Motor neuron (in vitro differentiated cells): ENCODE measurements around the gene TRIM74. TPM values are rescaled to one million over a fixed set of nuclear protein-coding genes. Genes with fewer than 3 reads are reported as not detected.
"Not testable (repeated sequence)": the region's sequence is repeated elsewhere in the genome, so short reads cannot be mapped to it uniquely, and the experiment has no call there.

Source experiments
- ATAC-seq, 8 experiments: fragments of 200-7000 bp; cut with Tn5 transposase; replicated peaks in 6 of 8; 2 replicates each; pipeline ENCODE4 v1.8.0; 2021; ENCODE audit warnings: mild to moderate bottlenecking in 8 of 8, moderate library complexity in 8 of 8
- H3K27ac ChIP-seq, 2 donors: fragments of 250-450 bp; sonication (Bioruptor Pico); 2 replicates each; pipeline ENCODE4 v1.9.0; 2021; ENCODE audit warnings: antibody characterized with exemption in 2 of 2, mild to moderate bottlenecking in 2 of 2, moderate library complexity in 1 of 2
- H3K4me1 ChIP-seq, 2 donors: fragments of 250-450 bp; sonication (Bioruptor Pico); replicated peaks in 1 of 2; 2 replicates each; pipeline ENCODE4 v1.6.1; 2021; ENCODE audit warnings: antibody characterized with exemption in 2 of 2, mild to moderate bottlenecking in 2 of 2, moderate library complexity in 1 of 2
- H3K4me3 ChIP-seq, 5 donors: fragments of 250-450 bp; sonication (Bioruptor Pico); 2 replicates each; pipeline ENCODE4 v1.9.0; 2021; ENCODE audit warnings: antibody characterized with exemption in 5 of 5, mild to moderate bottlenecking in 5 of 5, moderate library complexity in 4 of 5
- WGBS, 10 experiments: fragments of 450-650 bp; shearing (Covaris generic); methylation state at CpG; one replicate each; pipeline ENCODE4 v1.0.0; 2022; 5-methylcytosine and 5-hydroxymethylcytosine counted together
- in situ Hi-C, 9 experiments: fragments of 400-800 bp; cut with MboI; loops; one replicate each; pipeline ENCODE4 v1.15.0; 2021; ENCODE audit warnings: low sequenced_read_pairs in 9 of 9, low pct_unique_long_range_greater_than_20kb in 2 of 9; ENCODE audit not compliant: unreplicated experiment in 9 of 9
- total RNA-seq, 8 experiments: library from RNA; unstranded; fragments of 300-600 nt; gene quantifications; 2 replicates each; pipeline versions ENCODE4 v1.2.3 to v1.2.4, GENCODE V29; 2022

TRIM74 gene
- total RNA-seq, result 1 to 10 TPM in 2 of 8 experiments, under 1 TPM in 4, not detected in 2; 0.59 to 1.7 (median 0.89) TPM

GRCh38 chr7:72968980-72969516, at the start of gene TRIM74:
TSS of gene TRIM74 (minus strand) at chr7:72969466. CDS start at chr7:72966157, 3,309 bp downstream.
- H3K4me3 ChIP-seq, in situ Hi-C loops, H3K27ac ChIP-seq, H3K4me1 ChIP-seq: not testable (repeated sequence)
- no CpG with 5 or more reads among the region's 36 CpGs for WGBS, 10 experiments
- ATAC-seq, result peak in 2 of 8 experiments; percentile 11 to 18

GRCh38 chr7:73006491-73006890, 37.2 kb upstream of the TRIM74 start:
- WGBS, 10 experiments, result 0 to 60% (median 28%) methylated on average over 1 to 7 of the region's 10 CpGs; no CpG with 5 or more reads in 5 of the 10 experiments
- H3K27ac ChIP-seq, ATAC-seq, H3K4me1 ChIP-seq, in situ Hi-C loops: not testable (repeated sequence)
- H3K4me3 ChIP-seq, result peak overlapping the region in 2 of 5 donors; percentile 12 to 19

GRCh38 chr7:73005693-73006447, 36.6 kb upstream of the TRIM74 start:
- peak overlapping the region; percentile 77 to 92 for H3K27ac ChIP-seq
- no CpG with 5 or more reads among the region's 66 CpGs for WGBS, 10 experiments
- H3K4me3 ChIP-seq, result peak overlapping the region; percentile 47 to 97 (median 67)
- H3K4me1 ChIP-seq, in situ Hi-C loops: not testable (repeated sequence)
- ATAC-seq, result peak; percentile 87 to 95 (median 93)

GRCh38 chr7:73005356-73005692, 36.1 kb upstream of the TRIM74 start:
- peak; percentile 83 to 93 (median 91) for ATAC-seq
- peak overlapping the region; percentile 77 to 92 for H3K27ac ChIP-seq
- in situ Hi-C loops, result not testable (repeated sequence)

GRCh38 chr7:72997887-72998468, 28.7 kb upstream of the TRIM74 start:
- in situ Hi-C loops, H3K4me1 ChIP-seq, H3K4me3 ChIP-seq, H3K27ac ChIP-seq: not testable (repeated sequence)
- WGBS, 10 experiments, result no CpG with 5 or more reads among the region's 11 CpGs
- ATAC-seq, result peak in 4 of 8 experiments; percentile 5 to 18 (median 13)

More at GRCh38 chr7:73005356-73005692, 36.1 kb upstream of the TRIM74 start:
- peak overlapping the region; percentile 47 to 97 (median 67) for H3K4me3 ChIP-seq
- not testable (repeated sequence) for H3K4me1 ChIP-seq
- WGBS, 10 experiments, result no CpG with 5 or more reads among the region's 30 CpGs

- ATAC-seq, result peak in 7 of 8 experiments; percentile 27 to 90 (median 69)
- H3K27ac ChIP-seq, H3K4me3 ChIP-seq, in situ Hi-C loops, H3K4me1 ChIP-seq: not testable (repeated sequence)
- no CpG with 5 or more reads among the region's 8 CpGs for WGBS, 10 experiments
Measured at GRCh38 chr7:72997447-72997846, 28.2 kb upstream of the TRIM74 start.

GRCh38 chr7:72995484-72995883, 26.2 kb upstream of the TRIM74 start:
- H3K4me1 ChIP-seq, in situ Hi-C loops, ATAC-seq, H3K4me3 ChIP-seq, H3K27ac ChIP-seq: not testable (repeated sequence)
- no CpG with 5 or more reads among the region's 8 CpGs for WGBS, 10 experiments

- H3K4me1 ChIP-seq, H3K27ac ChIP-seq, in situ Hi-C loops, H3K4me3 ChIP-seq: not testable (repeated sequence)
- no CpG with 5 or more reads among the region's 14 CpGs for WGBS, 10 experiments
- ATAC-seq, result peak; percentile 21 to 73 (median 40)
Measured at GRCh38 chr7:72990146-72990913, 21.1 kb upstream of the TRIM74 start.

GRCh38 chr7:72982084-72982483, 12.8 kb upstream of the TRIM74 start:
- peak in 2 of 8 experiments; percentile 46 to 63 for ATAC-seq
- H3K4me3 ChIP-seq, H3K27ac ChIP-seq, in situ Hi-C loops, H3K4me1 ChIP-seq: not testable (repeated sequence)
- WGBS, 10 experiments, result no CpG with 5 or more reads among the region's 11 CpGs

- ATAC-seq, H3K27ac ChIP-seq, in situ Hi-C loops, H3K4me3 ChIP-seq, H3K4me1 ChIP-seq: not testable (repeated sequence)
- no CpG with 5 or more reads among the region's 6 CpGs for WGBS, 10 experiments
Measured at GRCh38 chr7:72980382-72980781, 11.1 kb upstream of the TRIM74 start.

- WGBS, 10 experiments, result no CpG with 5 or more reads among the region's 12 CpGs
- not testable (repeated sequence) for ATAC-seq
Measured at GRCh38 chr7:72976434-72976833, 7.2 kb upstream of the TRIM74 start.

GRCh38 chr7:72975656-72976286, 6.5 kb upstream of the TRIM74 start:
- peak in 2 of 8 experiments; percentile 21 to 28 for ATAC-seq
- H3K27ac ChIP-seq, H3K4me3 ChIP-seq, in situ Hi-C loops, H3K4me1 ChIP-seq: not testable (repeated sequence)
- no CpG with 5 or more reads among the region's 55 CpGs for WGBS, 10 experiments

More at GRCh38 chr7:72976434-72976833, 7.2 kb upstream of the TRIM74 start:
- H3K4me1 ChIP-seq, in situ Hi-C loops, H3K27ac ChIP-seq, H3K4me3 ChIP-seq: not testable (repeated sequence)

GRCh38 chr7:72974781-72975180, 5.5 kb upstream of the TRIM74 start:
- in situ Hi-C loops, H3K27ac ChIP-seq, H3K4me1 ChIP-seq, ATAC-seq, H3K4me3 ChIP-seq: not testable (repeated sequence)
- WGBS, 10 experiments, result no CpG with 5 or more reads among the region's 7 CpGs
